B cell (primary cell): ENCODE measurements around the gene NAA60. TPM values are rescaled to one million over a fixed set of nuclear protein-coding genes. Genes with fewer than 3 reads are reported as not detected.

Experiments
- ATAC-seq: fragments of 200-7000 bp; cut with Tn5 transposase; one replicate; pipeline ENCODE4 v1.10.0; 2021; ENCODE audit warnings: low read depth, mild to moderate bottlenecking, moderate number of reproducible peaks, moderate library complexity
- CTCF ChIA-PET: fragments of 350-600 bp; sonication (Branson Sonifier 250); formaldehyde crosslinking; loops from one replicate; lab custom pipeline; 2021; ENCODE audit warnings: antibody characterized with exemption, inconsistent platforms; lab: Charles Lee
- POLR2A ChIA-PET: fragments of 350-600 bp; sonication (Branson Sonifier 250); formaldehyde crosslinking; loops from one replicate; lab custom pipeline; 2021; ENCODE audit warnings: antibody characterized with exemption; lab: Charles Lee
- DNase-seq: peaks from one replicate; pipeline ENCODE4 v3.0.0; 2013
- H2AFZ ChIP-seq: 2 replicates; pipeline ENCODE4 v1.6.1; 2012; ENCODE audit warnings: mild to moderate bottlenecking, low read depth, low read length; ENCODE audit not compliant: insufficient read depth, poor library complexity, severe bottlenecking
- H3K27ac ChIP-seq, 2 donors: 1 replicate in 1 of 2; 2 replicates in 1 of 2; pipeline ENCODE4 v1.5.1; 2012 to 2013; ENCODE audit warnings: low read length in 2 of 2, mild to moderate bottlenecking in 2 of 2, moderate library complexity in 1 of 2
- H3K27me3 ChIP-seq, 4 experiments: fragments of 200-600 bp in 1 of 4; sonication (generic) in 1 of 4; replicated peaks in 1 of 4; 1 replicate in 2 of 4; 2 replicates in 2 of 4; pipeline versions ENCODE4 v1.6.1 to v1.7.0; 2013 to 2016; ENCODE audit warnings: low read length in 3 of 4, mild to moderate bottlenecking in 2 of 4, mixed read lengths in 1 of 4, moderate library complexity in 1 of 4; ENCODE audit not compliant: insufficient read depth in 4 of 4, control insufficient read depth in 3 of 4; ENCODE audit errors: control extremely low read depth in 1 of 4
- H3K36me3 ChIP-seq, 2 experiments: replicated peaks in 1 of 2; 1 replicate in 1 of 2; 2 replicates in 1 of 2; pipeline versions ENCODE4 v1.6.1 to v1.7.1; 2013; ENCODE audit warnings: low read length in 1 of 2; ENCODE audit not compliant: insufficient read depth in 2 of 2, control insufficient read depth in 1 of 2; ENCODE audit errors: control extremely low read depth in 1 of 2, extremely low read depth in 1 of 2
- H3K4me1 ChIP-seq, 2 donors: fragments of 200-600 bp in 1 of 2; sonication (generic) in 1 of 2; 1 replicate in 1 of 2; 2 replicates in 1 of 2; pipeline versions ENCODE4 v1.5.1 to v1.6.1; 2013 to 2017; ENCODE audit warnings: low read length in 2 of 2; ENCODE audit not compliant: control insufficient read depth in 2 of 2, insufficient read depth in 2 of 2
- H3K4me2 ChIP-seq: replicated peaks from 2 replicates; pipeline ENCODE3; 2012; ENCODE audit warnings: mild to moderate bottlenecking, low read depth, low read length; ENCODE audit not compliant: poor library complexity, severe bottlenecking
- H3K4me3 ChIP-seq, 5 experiments: fragments of 200-600 bp in 1 of 5; sonication (generic) in 1 of 5; 1 replicate in 3 of 5; 2 replicates in 2 of 5; pipeline versions ENCODE4 v1.5.1 to v1.7.0; 2011 to 2016; ENCODE audit warnings: low read length in 4 of 5, mild to moderate bottlenecking in 4 of 5, low read depth in 2 of 5, control low read depth in 1 of 5, moderate library complexity in 1 of 5; ENCODE audit not compliant: insufficient read depth in 1 of 5; ENCODE audit errors: control extremely low read depth in 1 of 5, extremely low read depth in 1 of 5
- H3K79me2 ChIP-seq: fragments of 200-600 bp; sonication (generic); one replicate; pipeline ENCODE4 v1.6.0; 2016; ENCODE audit warnings: low read length; ENCODE audit not compliant: control insufficient read depth, insufficient read depth
- H3K9ac ChIP-seq: fragments of 200-600 bp; sonication (generic); 2 replicates; pipeline ENCODE4 v1.6.1; 2017; ENCODE audit warnings: mild to moderate bottlenecking, low read length, moderate library complexity
- H3K9me3 ChIP-seq, 3 donors: one replicate each; pipeline versions ENCODE4 v1.6.1 to v1.7.1; 2013; ENCODE audit warnings: low read length in 2 of 3; ENCODE audit not compliant: control insufficient read depth in 2 of 3, insufficient read depth in 1 of 3; ENCODE audit errors: control extremely low read depth in 1 of 3
- H4K20me1 ChIP-seq: 2 replicates; pipeline ENCODE4 v1.6.0; 2012; ENCODE audit warnings: mild to moderate bottlenecking, low read length; ENCODE audit not compliant: insufficient read depth, control insufficient read depth, poor library complexity, severe bottlenecking
- H3K27ac Mint-ChIP-seq: one replicate; pipeline ENCODE4 v1.8.0; 2021; ENCODE audit warnings: mixed read lengths
- H3K27me3 Mint-ChIP-seq: one replicate; pipeline ENCODE4 v1.8.0; 2021; ENCODE audit warnings: mixed read lengths
- H3K4me1 Mint-ChIP-seq: one replicate; pipeline ENCODE4 v1.8.0; 2021; ENCODE audit warnings: mixed read lengths
- H3K4me3 Mint-ChIP-seq: one replicate; pipeline ENCODE4 v1.8.0; 2021; ENCODE audit warnings: mixed read lengths
- H3K9me3 Mint-ChIP-seq: one replicate; pipeline ENCODE4 v1.8.0; 2022; ENCODE audit warnings: mixed read lengths; ENCODE audit not compliant: insufficient read depth
- CTCF ChIP-seq: fragments of 200-600 bp; IDR thresholded peaks from one replicate; pipeline ENCODE4 v1.8.0; 2022; ENCODE audit warnings: antibody characterized with exemption, mild to moderate bottlenecking
- EZH2 ChIP-seq: IDR thresholded peaks from 2 replicates; pipeline ENCODE4 v1.6.1; 2012; ENCODE audit warnings: borderline replicate concordance, low read depth, mild to moderate bottlenecking, moderate library complexity, low read length; ENCODE audit not compliant: insufficient read depth, poor library complexity, severe bottlenecking
- WGBS: methylation state at CpG from one replicate; pipeline ENCODE4 v1.1.5; 2013; ENCODE audit warnings: missing lambda C conversion rate; ENCODE audit not compliant: insufficient coverage; 5-methylcytosine and 5-hydroxymethylcytosine counted together
- intact Hi-C: fragments of 100-400 bp; cut with micrococcal nuclease; formaldehyde crosslinking; loops from one replicate; pipeline ENCODE4 v1.10.0; 2022
- polyA plus RNA-seq: library from polyadenylated mRNA; depleted of rRNA; stranded (reverse); fragments of >200 nt; gene quantifications from 2 replicates; pipeline ENCODE4 v1.2.3, GENCODE V29; 2012
- total RNA-seq, 2 donors: library from RNA; stranded (reverse); fragments of 120-200 nt in 1 of 2; gene quantifications; 1 replicate in 1 of 2; 2 replicates in 1 of 2; pipeline versions ENCODE4 v1.2.3 to v1.2.4, GENCODE V29; 2013 to 2022

Gene NAA60
- total and polyA plus RNA-seq, 2 donors (not counting 1 experiment from before 2014, with no cell fraction given) = 50.9 to 54.3 TPM

- peak overlapping the region; percentile 93 for H2AFZ ChIP-seq
- peak overlapping the region; percentile 81 for H3K4me2 ChIP-seq
- no peak for ATAC-seq
- peak overlapping the region; percentile 98 for H3K4me3 Mint-ChIP-seq
- no peaks in the 10 kb centered on the region for H3K27me3 Mint-ChIP-seq
- H3K4me1 ChIP-seq = peaks cover 11 to 23% of the 10 kb centered on the region in 2 donors
- intact Hi-C loops = loop anchor here (1.0 to 5.0 kb wide), 8 partner anchors 41 to 380 kb away; partner anchors contain the start of genes HCFC1R1, NAA60, THOC6 and TIGD7
- H3K4me3 ChIP-seq = peak overlapping the region; percentile 50 to 80 (median 74)
- peaks cover 7% of the 10 kb centered on the region for H3K9me3 Mint-ChIP-seq
- no peaks in the 10 kb centered on the region for H4K20me1 ChIP-seq
- peak overlapping the region; percentile 13 to 80 for H3K27ac ChIP-seq
- peaks cover 67% of the 10 kb centered on the region for H3K79me2 ChIP-seq
- H3K36me3 ChIP-seq = peaks cover 11 to 37% of the 10 kb centered on the region in 2 experiments
- no peak for TF ChIP-seq EZH2
- TF ChIP-seq CTCF = no peak
- H3K9me3 ChIP-seq = peaks cover 9 to 20% (median 18%) of the 10 kb centered on the region in 3 donors
- DNase-seq = no peak
- CTCF ChIA-PET = interaction anchor here (1.2 to 1.7 kb wide), 3 partner anchors 8 to 57 kb away, joined by 6 to 7 read pairs (median 7); no protein-coding TSS in a partner anchor
- H3K9ac ChIP-seq = peak overlapping the region; percentile 92
- POLR2A ChIA-PET = interaction anchor here (0.7 to 1.8 kb wide), 7 partner anchors 37 to 266 kb away, joined by 3 to 13 read pairs (median 8); partner anchors contain the start of genes NAA60, ZNF263 and ZNF597
- 69% methylated on average over 13 of the region's 17 CpGs for WGBS
- peak overlapping the region; percentile 84 for H3K27ac Mint-ChIP-seq
- H3K4me1 Mint-ChIP-seq = peaks cover 43% of the 10 kb centered on the region
- no peaks in the 10 kb centered on the region for H3K27me3 ChIP-seq
Observed at GRCh38 chr16:3401719-3402397, 41.6 kb upstream of the NAA60 start.
